ENCODE results near the gene VPS13C.

VPS13C gene

DNA sequence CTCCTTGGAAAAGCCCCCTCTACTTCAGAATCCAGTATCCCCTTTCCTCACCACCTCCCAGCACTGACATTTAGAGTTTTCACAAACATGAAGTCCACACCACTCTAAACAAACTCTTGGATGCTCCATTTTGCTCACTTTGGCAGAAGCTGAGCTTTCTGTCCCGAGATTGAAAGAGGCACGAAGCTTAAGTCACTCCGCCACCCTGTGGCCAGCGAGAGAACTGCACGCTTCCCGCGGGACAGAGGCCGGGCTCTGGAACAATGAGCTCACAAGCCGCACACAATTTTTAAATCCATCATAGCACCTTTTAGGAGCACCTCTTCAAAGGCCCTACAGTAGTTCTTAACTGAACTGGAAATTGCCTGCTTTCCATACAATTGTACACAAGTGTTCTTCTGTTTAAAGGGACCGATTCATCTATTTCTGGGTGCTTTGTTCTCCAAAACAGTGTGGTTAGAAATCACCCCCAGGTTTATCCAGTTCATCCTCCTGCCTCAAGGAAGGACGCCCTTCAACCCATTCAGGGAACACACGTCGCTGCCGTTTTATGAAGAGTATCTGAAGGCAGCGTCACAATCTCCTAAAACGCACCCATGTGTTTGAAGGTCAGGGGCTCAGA lies 226.1 kb downstream of the VPS13C start:
- H3K9ac ChIP-seq (ENCODE audit: low read length): no peak overlapping the region
- H3K27me3 ChIP-seq (ENCODE audit: control insufficient read depth, insufficient read depth, low read length): peaks cover 16% of the 10 kb centered on the region
- no peak overlapping the region for H3K4me3 ChIP-seq (ENCODE audit: low read length)
- H3K36me3 ChIP-seq (ENCODE audit: control insufficient read depth, insufficient read depth, low read length): no peaks in the 10 kb centered on the region
- H3K4me1 ChIP-seq (ENCODE audit: control insufficient read depth, insufficient read depth, low read length): no peaks in the 10 kb centered on the region
- no peaks in the 10 kb centered on the region for H3K9me3 ChIP-seq (ENCODE audit: control insufficient read depth, low read length)

DNA sequence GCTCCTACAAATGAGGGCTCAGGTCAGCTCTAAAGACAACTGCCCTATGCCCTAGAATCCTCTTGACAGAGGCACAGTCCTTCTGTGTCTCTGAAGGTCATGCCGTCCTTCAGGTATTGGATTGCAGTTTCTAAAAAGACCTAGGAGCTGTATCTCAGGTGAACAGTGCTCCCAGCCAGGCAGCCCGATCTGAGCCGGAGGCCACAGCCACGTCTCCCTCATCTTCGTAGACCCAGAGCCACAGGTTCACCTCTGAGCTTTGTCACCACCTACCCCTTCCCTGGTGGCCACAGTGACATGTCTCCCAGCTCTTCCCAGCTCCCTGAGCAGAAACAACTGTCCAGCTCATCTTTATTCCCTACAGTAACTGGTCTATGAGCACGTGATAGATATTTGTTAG lies 228.0 kb downstream of the VPS13C start:
- H3K9me3 ChIP-seq (ENCODE audit: control insufficient read depth, low read length): no peaks in the 10 kb centered on the region
- H3K9ac ChIP-seq (ENCODE audit: low read length): no peak overlapping the region
- H3K36me3 ChIP-seq (ENCODE audit: control insufficient read depth, insufficient read depth, low read length): no peaks in the 10 kb centered on the region
- no peaks in the 10 kb centered on the region for H3K4me1 ChIP-seq (ENCODE audit: control insufficient read depth, insufficient read depth, low read length)
- peaks cover 16% of the 10 kb centered on the region for H3K27me3 ChIP-seq (ENCODE audit: control insufficient read depth, insufficient read depth, low read length)
- H3K4me3 ChIP-seq (ENCODE audit: low read length): no peak overlapping the region

DNA sequence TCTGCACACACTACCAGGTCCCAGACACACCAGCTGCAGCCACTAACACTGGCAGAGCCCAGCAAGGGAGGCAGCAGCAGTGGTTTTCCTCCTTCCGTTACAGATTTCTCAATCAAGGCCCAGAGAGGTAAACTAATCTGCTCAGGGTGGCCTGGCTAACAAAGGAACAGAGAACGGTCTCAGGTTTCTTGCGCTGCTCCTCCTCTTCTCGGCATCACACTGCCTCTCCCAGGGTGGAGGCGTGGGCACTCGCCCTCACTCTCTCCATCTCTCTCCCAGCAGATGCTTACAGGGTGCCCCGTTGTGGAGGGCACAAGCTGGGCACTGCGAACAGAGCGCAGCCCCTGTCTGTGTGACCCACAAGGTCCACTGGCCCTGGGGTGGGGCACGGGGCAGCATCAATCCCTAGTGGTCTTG lies 228.7 kb downstream of the VPS13C start:
- Histone ChIP-seq H3K27me3 (ENCODE audit: control insufficient read depth, insufficient read depth, low read length) (peaks cover 16% of the 10 kb centered on the region), H3K36me3 (ENCODE audit: control insufficient read depth, insufficient read depth, low read length) (no peaks in the 10 kb centered on the region), H3K9ac (ENCODE audit: low read length) (no peak overlapping the region), H3K9me3 (ENCODE audit: control insufficient read depth, low read length) (no peaks in the 10 kb centered on the region), H3K4me1 (ENCODE audit: control insufficient read depth, insufficient read depth, low read length) (no peaks in the 10 kb centered on the region), H3K4me3 (ENCODE audit: low read length) (no peak overlapping the region)

DNA sequence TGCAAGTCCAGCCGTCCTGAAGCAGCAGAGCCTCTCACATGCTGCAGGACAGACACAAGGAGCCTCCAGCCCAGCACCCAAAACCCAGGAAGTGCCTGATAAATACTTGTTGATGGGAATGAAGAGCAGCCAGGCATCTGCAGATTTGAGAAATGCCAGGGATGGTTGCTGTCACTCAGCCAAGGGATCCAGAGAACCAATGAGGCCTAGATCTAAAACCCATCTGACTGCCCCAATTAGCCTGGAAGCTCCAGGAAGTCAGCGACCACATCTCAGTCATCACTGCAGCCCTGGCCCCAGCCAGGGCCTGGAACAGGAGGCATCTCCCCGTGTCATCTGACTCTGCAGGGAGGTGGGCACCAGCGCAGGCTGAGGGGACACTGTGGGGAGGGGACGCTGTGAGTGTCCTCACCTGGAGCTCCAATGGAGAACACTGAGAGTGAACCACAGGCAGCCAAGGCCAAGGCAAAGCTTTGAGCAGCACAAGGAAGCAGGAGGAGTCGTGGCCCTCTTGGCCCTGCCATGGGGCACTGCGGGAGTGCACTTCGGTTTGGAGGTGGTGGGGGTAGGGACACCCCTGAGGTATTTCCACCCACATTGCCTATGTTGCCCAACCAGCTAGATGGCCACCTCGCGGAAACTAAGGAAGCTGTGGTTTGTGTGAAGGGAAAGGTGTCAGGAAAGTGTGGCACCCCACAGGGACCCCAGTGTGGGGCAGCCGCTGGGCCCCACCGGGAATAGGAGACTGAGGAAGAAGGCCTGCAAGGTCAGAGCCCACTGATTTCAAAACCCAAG lies 229.5 kb downstream of the VPS13C start:
- H3K4me3 ChIP-seq (ENCODE audit: low read length): no peak overlapping the region
- H3K27me3 ChIP-seq (ENCODE audit: control insufficient read depth, insufficient read depth, low read length): peaks cover 16% of the 10 kb centered on the region
- H3K4me1 ChIP-seq (ENCODE audit: control insufficient read depth, insufficient read depth, low read length): no peaks in the 10 kb centered on the region
- no peaks in the 10 kb centered on the region for H3K9me3 ChIP-seq (ENCODE audit: control insufficient read depth, low read length)
- no peak overlapping the region for H3K9ac ChIP-seq (ENCODE audit: low read length)
- no peaks in the 10 kb centered on the region for H3K36me3 ChIP-seq (ENCODE audit: control insufficient read depth, insufficient read depth, low read length)

DNA sequence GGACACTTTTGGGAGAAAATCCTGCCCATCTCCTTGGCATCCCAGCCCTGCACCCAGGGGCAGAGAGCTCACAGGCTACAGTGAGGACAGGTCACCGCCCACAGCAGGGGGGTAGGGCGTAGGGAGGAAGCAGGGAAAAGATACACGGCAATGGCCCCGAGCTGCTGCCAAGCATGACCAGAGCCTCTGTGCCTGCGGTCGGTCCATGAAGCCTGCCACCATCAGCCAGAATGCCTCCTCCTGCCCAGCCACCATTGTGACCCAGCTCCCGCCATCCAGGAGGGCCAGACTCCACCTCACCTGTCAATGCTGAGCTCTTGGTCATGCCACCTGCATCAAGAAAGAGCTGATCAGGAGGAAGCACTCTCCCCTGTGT lies 230.7 kb downstream of the VPS13C start:
- Histone ChIP-seq H3K36me3 (ENCODE audit: control insufficient read depth, insufficient read depth, low read length) (no peaks in the 10 kb centered on the region), H3K9me3 (ENCODE audit: control insufficient read depth, low read length) (no peaks in the 10 kb centered on the region), H3K4me3 (ENCODE audit: low read length) (no peak overlapping the region), H3K9ac (ENCODE audit: low read length) (no peak overlapping the region), H3K4me1 (ENCODE audit: control insufficient read depth, insufficient read depth, low read length) (no peaks in the 10 kb centered on the region), H3K27me3 (ENCODE audit: control insufficient read depth, insufficient read depth, low read length) (peaks cover 7% of the 10 kb centered on the region)

GRCh38 chr15:61828860-61829513 lies 231.3 kb downstream of the VPS13C start:
- Histone ChIP-seq H3K4me1 (ENCODE audit: control insufficient read depth, insufficient read depth, low read length) (no peaks in the 10 kb centered on the region), H3K36me3 (ENCODE audit: control insufficient read depth, insufficient read depth, low read length) (no peaks in the 10 kb centered on the region), H3K9me3 (ENCODE audit: control insufficient read depth, low read length) (no peaks in the 10 kb centered on the region), H3K4me3 (ENCODE audit: low read length) (no peak overlapping the region), H3K27me3 (ENCODE audit: control insufficient read depth, insufficient read depth, low read length) (peaks cover 3% of the 10 kb centered on the region), H3K9ac (ENCODE audit: low read length) (no peak overlapping the region)

DNA sequence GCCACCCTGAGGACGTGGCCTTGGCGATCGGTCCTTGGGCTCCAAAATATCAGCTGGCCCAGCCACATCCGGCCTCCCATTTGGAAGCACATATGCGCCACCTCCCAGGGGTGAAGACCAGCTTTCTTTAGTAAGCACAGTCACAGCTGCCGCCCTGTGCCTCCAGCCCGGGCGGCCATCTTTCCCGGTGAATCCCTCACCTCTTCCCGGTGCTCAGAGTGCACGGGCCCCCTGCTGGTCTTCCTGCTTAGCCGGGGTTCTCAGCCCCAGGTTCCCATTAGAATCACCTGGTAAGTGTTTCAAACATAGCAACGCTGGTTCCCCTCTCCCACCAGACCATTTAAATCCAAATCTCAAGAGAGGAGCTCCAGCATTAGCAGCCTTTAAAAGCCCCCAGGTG lies 232.2 kb downstream of the VPS13C start:
- H3K27me3 ChIP-seq (ENCODE audit: control insufficient read depth, insufficient read depth, low read length): no peaks in the 10 kb centered on the region
- H3K9me3 ChIP-seq (ENCODE audit: control insufficient read depth, low read length): no peaks in the 10 kb centered on the region
- H3K4me3 ChIP-seq (ENCODE audit: low read length): no peak overlapping the region
- H3K36me3 ChIP-seq (ENCODE audit: control insufficient read depth, insufficient read depth, low read length): no peaks in the 10 kb centered on the region
- no peaks in the 10 kb centered on the region for H3K4me1 ChIP-seq (ENCODE audit: control insufficient read depth, insufficient read depth, low read length)
- no peak overlapping the region for H3K9ac ChIP-seq (ENCODE audit: low read length)

- H3K9me3 ChIP-seq (ENCODE audit: control insufficient read depth, low read length): no peaks in the 10 kb centered on the region
- no peak overlapping the region for H3K9ac ChIP-seq (ENCODE audit: low read length)
- H3K36me3 ChIP-seq (ENCODE audit: control insufficient read depth, insufficient read depth, low read length): no peaks in the 10 kb centered on the region
- no peaks in the 10 kb centered on the region for H3K27me3 ChIP-seq (ENCODE audit: control insufficient read depth, insufficient read depth, low read length)
- H3K4me3 ChIP-seq (ENCODE audit: low read length): no peak overlapping the region
- H3K4me1 ChIP-seq (ENCODE audit: control insufficient read depth, insufficient read depth, low read length): no peaks in the 10 kb centered on the region
These were observed 233.1 kb downstream of the VPS13C start for GRCh38 chr15:61827131-61827530.

GRCh38 chr15:61824291-61824690 lies 236.0 kb downstream of the VPS13C start:
- H3K4me1 ChIP-seq (ENCODE audit: control insufficient read depth, insufficient read depth, low read length): no peaks in the 10 kb centered on the region
- no peak overlapping the region for H3K4me3 ChIP-seq (ENCODE audit: low read length)
- H3K9ac ChIP-seq (ENCODE audit: low read length): no peak overlapping the region
- H3K27me3 ChIP-seq (ENCODE audit: control insufficient read depth, insufficient read depth, low read length): peaks cover 5% of the 10 kb centered on the region
- H3K9me3 ChIP-seq (ENCODE audit: control insufficient read depth, low read length): no peaks in the 10 kb centered on the region
- H3K36me3 ChIP-seq (ENCODE audit: control insufficient read depth, insufficient read depth, low read length): no peaks in the 10 kb centered on the region

DNA sequence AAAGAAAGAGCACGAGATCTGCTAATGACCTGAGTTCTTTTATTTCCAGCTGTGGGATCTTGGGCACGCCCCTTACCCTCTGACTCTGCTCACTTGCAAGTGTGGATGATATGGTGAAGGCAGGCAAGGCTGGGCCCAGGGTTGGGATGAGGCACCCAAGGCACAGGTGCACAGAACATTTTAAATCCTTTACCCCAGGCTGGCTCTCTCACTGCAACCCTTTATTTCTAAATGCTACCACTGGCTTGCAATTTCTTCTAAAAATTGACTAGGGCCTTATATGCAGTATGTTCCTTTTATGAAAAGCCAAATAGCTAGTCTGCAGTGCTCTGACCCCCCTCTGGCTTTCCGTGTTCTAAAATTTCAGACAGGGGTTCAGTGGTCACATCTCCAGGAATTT lies 237.7 kb downstream of the VPS13C start:
- Histone ChIP-seq H3K36me3 (ENCODE audit: control insufficient read depth, insufficient read depth, low read length) (no peaks in the 10 kb centered on the region), H3K4me3 (ENCODE audit: low read length) (no peak overlapping the region), H3K27me3 (ENCODE audit: control insufficient read depth, insufficient read depth, low read length) (peaks cover 5% of the 10 kb centered on the region), H3K9me3 (ENCODE audit: control insufficient read depth, low read length) (no peaks in the 10 kb centered on the region), H3K9ac (ENCODE audit: low read length) (no peak overlapping the region), H3K4me1 (ENCODE audit: control insufficient read depth, insufficient read depth, low read length) (no peaks in the 10 kb centered on the region)

- no peak overlapping the region for H3K9ac ChIP-seq (ENCODE audit: low read length)
- H3K4me3 ChIP-seq (ENCODE audit: low read length): no peak overlapping the region
- H3K36me3 ChIP-seq (ENCODE audit: control insufficient read depth, insufficient read depth, low read length): no peaks in the 10 kb centered on the region
- H3K9me3 ChIP-seq (ENCODE audit: control insufficient read depth, low read length): no peaks in the 10 kb centered on the region
- H3K4me1 ChIP-seq (ENCODE audit: control insufficient read depth, insufficient read depth, low read length): no peaks in the 10 kb centered on the region
- peaks cover 5% of the 10 kb centered on the region for H3K27me3 ChIP-seq (ENCODE audit: control insufficient read depth, insufficient read depth, low read length)
These were observed 239.3 kb downstream of the VPS13C start for GRCh38 chr15:61820951-61821350.

GRCh38 chr15:61820212-61820611 lies 240.0 kb downstream of the VPS13C start:
- H3K36me3 ChIP-seq (ENCODE audit: control insufficient read depth, insufficient read depth, low read length): no peaks in the 10 kb centered on the region
- H3K9ac ChIP-seq (ENCODE audit: low read length): no peak overlapping the region
- H3K27me3 ChIP-seq (ENCODE audit: control insufficient read depth, insufficient read depth, low read length): peaks cover 5% of the 10 kb centered on the region
- H3K9me3 ChIP-seq (ENCODE audit: control insufficient read depth, low read length): no peaks in the 10 kb centered on the region
- no peaks in the 10 kb centered on the region for H3K4me1 ChIP-seq (ENCODE audit: control insufficient read depth, insufficient read depth, low read length)
- no peak overlapping the region for H3K4me3 ChIP-seq (ENCODE audit: low read length)

Measured in mucosa of stomach (tissue), 1 donor.